ENCODE data around the gene ARHGEF1.

Gene ARHGEF1

GRCh38 chr19:41883821-41884733, 1.1 kb downstream of the ARHGEF1 start (continued):
- TF ChIP-seq ZNF843 (tag by site-specific recombination; IDR thresholded peaks at IDR 0.05) = peak; percentile 92
- peak; percentile 95 for TF ChIP-seq ZNF660 (tag by site-specific recombination; IDR thresholded peaks at IDR 0.05)
- TF ChIP-seq ZNF394 (tag by site-specific recombination; IDR thresholded peaks at IDR 0.05; ENCODE audit: borderline replicate concordance) = peak; percentile 69
- TF ChIP-seq ZNF704 (tag by site-specific recombination; IDR thresholded peaks at IDR 0.05) = no peak
- no peak for TF ChIP-seq ZNF311 (tag by site-specific recombination; IDR thresholded peaks at IDR 0.05; ENCODE audit: borderline replicate concordance)
- TF ChIP-seq ZNF768 (tag by site-specific recombination; IDR thresholded peaks at IDR 0.05) = peak; percentile 99
- TF ChIP-seq, protein P1, sequence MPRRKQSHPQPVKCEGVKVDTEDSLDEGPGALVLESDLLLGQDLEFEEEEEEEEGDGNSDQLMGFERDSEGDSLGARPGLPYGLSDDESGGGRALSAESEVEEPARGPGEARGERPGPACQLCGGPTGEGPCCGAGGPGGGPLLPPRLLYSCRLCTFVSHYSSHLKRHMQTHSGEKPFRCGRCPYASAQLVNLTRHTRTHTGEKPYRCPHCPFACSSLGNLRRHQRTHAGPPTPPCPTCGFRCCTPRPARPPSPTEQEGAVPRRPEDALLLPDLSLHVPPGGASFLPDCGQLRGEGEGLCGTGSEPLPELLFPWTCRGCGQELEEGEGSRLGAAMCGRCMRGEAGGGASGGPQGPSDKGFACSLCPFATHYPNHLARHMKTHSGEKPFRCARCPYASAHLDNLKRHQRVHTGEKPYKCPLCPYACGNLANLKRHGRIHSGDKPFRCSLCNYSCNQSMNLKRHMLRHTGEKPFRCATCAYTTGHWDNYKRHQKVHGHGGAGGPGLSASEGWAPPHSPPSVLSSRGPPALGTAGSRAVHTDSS (tag by site-specific recombination; IDR thresholded peaks at IDR 0.05) = no peak

DNA sequence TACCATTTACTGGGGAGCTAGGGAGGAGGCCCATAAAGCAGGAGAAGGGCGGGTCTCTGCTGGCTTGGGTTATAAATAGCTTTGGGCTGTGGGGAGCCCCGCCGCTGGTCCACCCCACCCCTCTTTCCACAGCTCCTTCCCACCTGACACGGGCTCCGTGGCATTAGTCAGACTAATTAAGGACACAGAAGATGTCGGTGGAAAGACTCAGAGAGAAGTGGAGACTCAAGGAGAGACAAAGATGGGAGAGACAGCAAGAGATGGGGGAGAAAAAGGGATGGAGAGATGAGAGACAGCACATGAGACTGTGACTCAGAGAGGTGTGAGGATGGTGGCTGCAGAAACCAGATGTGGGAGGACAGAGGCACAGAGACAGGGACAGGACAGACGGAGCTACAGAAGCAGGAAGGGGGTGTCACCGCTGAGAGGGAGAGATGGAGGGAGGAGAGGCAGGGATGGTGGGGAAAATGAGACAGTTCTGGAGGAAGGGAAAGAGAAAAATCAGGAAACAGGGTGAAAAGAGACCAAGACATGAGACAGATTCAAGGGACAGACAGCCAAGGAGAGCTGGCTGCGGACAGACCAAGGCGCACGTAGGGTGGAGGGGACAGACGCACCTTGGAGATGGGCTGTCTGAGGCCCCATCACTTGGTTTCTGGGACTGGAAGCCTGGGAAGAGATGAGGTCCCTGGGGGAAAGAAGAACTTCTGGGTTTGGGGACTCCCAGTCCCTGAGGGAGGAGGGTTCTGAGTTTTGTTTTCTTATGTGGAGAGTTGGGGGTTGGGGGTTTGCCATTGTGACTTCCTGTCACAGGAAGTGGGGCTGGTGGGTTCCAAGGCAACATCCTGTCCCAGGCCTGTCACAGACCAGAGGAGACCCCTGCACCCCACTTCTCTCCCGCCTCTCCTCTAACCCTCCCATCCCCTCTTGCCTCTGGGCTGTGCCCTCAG, 4.1 kb downstream of the ARHGEF1 start:
- CTCF ChIA-PET = interaction anchor here (0.8 to 3.8 kb wide), 5 partner anchors 11 to 63 kb away, joined by 3 to 22 read pairs (median 4); no protein-coding TSS in a partner anchor
- TF ChIP-seq, protein P2, sequence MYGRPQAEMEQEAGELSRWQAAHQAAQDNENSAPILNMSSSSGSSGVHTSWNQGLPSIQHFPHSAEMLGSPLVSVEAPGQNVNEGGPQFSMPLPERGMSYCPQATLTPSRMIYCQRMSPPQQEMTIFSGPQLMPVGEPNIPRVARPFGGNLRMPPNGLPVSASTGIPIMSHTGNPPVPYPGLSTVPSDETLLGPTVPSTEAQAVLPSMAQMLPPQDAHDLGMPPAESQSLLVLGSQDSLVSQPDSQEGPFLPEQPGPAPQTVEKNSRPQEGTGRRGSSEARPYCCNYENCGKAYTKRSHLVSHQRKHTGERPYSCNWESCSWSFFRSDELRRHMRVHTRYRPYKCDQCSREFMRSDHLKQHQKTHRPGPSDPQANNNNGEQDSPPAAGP (tag by site-specific recombination; IDR thresholded peaks at IDR 0.05) = peak; percentile 62
- TF ChIP-seq EGR2 (tag by site-specific recombination; IDR thresholded peaks at IDR 0.05; ENCODE audit: low read depth) = peak; percentile 67
- TF ChIP-seq KLF1 (tag by site-specific recombination; IDR thresholded peaks at IDR 0.05) = peak; percentile 77
- peak; percentile 33; the same call in 1 of the 2 replicates for TF ChIP-seq ZBTB17 (tag by site-specific recombination; IDR thresholded peaks at IDR 0.05)
- TF ChIP-seq ZFHX2 (tag by site-specific recombination; conservative IDR thresholded peaks at IDR 0.05) = 0 out of 2 replicates have a peak, but pooled peaks have one; percentile 47
- TF ChIP-seq ZEB2 (tag by site-specific recombination; IDR thresholded peaks at IDR 0.05) = no peak
- no peak for TF ChIP-seq ZNF16 (tag by site-specific recombination; IDR thresholded peaks at IDR 0.05; ENCODE audit: low read depth)
- TF ChIP-seq ZNF521 (tag by site-specific recombination; IDR thresholded peaks at IDR 0.05) = peak; percentile 86; the same call in 1 of the 2 replicates
- TF ChIP-seq ZNF366 (tag by site-specific recombination; conservative IDR thresholded peaks at IDR 0.05) = peak; percentile 87
- TF ChIP-seq, protein P3, sequence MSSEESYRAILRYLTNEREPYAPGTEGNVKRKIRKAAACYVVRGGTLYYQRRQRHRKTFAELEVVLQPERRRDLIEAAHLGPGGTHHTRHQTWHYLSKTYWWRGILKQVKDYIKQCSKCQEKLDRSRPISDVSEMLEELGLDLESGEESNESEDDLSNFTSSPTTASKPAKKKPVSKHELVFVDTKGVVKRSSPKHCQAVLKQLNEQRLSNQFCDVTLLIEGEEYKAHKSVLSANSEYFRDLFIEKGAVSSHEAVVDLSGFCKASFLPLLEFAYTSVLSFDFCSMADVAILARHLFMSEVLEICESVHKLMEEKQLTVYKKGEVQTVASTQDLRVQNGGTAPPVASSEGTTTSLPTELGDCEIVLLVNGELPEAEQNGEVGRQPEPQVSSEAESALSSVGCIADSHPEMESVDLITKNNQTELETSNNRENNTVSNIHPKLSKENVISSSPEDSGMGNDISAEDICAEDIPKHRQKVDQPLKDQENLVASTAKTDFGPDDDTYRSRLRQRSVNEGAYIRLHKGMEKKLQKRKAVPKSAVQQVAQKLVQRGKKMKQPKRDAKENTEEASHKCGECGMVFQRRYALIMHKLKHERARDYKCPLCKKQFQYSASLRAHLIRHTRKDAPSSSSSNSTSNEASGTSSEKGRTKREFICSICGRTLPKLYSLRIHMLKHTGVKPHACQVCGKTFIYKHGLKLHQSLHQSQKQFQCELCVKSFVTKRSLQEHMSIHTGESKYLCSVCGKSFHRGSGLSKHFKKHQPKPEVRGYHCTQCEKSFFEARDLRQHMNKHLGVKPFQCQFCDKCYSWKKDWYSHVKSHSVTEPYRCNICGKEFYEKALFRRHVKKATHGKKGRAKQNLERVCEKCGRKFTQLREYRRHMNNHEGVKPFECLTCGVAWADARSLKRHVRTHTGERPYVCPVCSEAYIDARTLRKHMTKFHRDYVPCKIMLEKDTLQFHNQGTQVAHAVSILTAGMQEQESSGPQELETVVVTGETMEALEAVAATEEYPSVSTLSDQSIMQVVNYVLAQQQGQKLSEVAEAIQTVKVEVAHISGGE (tag by site-specific recombination; conservative IDR thresholded peaks at IDR 0.05; ENCODE audit: low read depth) = no peak
- peaks cover 11% of the 10 kb centered on the region; the same call in 1 of the 2 replicates for H3K4me1 ChIP-seq (ENCODE audit: control insufficient read depth, insufficient read depth, low read length)
- POLR2A ChIA-PET = interaction anchor here (0.5 to 5.1 kb wide), 5 partner anchors 14 to 151 kb away, joined by 3 to 68 read pairs (median 4); partner anchors contain the start of gene RPS19
- H3K36me3 ChIP-seq (ENCODE audit: control insufficient read depth in 2 of 2, insufficient read depth in 1 of 2, low read length in 2 of 2) = peaks cover 16 to 20% of the 10 kb centered on the region in 2 experiments
- peak overlapping the region; percentile 22; the same call in 1 of the 2 replicates for H3K27ac ChIP-seq (ENCODE audit: extremely low read depth, low read depth, low read length)
- no peak overlapping the region for H3K4me3 ChIP-seq (ENCODE audit: low read depth, low read length)
- H3K9me3 ChIP-seq (ENCODE audit: control insufficient read depth, insufficient read depth, low read depth, low read length) = no peaks in the 10 kb centered on the region
